WTC11 (cell line): ENCODE results near the gene NRG2. TPM values are rescaled to one million over a fixed set of nuclear protein-coding genes. Genes with fewer than 3 reads are reported as not detected.

ENCODE experiments used
- ATAC-seq: fragments of 200-7000 bp; cut with Tn5 transposase; 2 replicates; pipeline ENCODE4 v1.10.0; 2021; ENCODE audit warnings: mild to moderate bottlenecking, moderate library complexity
- CTCF ChIA-PET: fragments of 300-600 bp; sonication (Branson Sonifier 250); formaldehyde crosslinking; loops from one replicate; lab custom pipeline; 2021; ENCODE audit warnings: antibody characterized with exemption; lab: Charles Lee
- POLR2A ChIA-PET: fragments of 350-600 bp; sonication (Branson Sonifier 250); formaldehyde crosslinking; loops from one replicate; lab custom pipeline; 2021; ENCODE audit warnings: antibody characterized with exemption; lab: Charles Lee
- DNase-seq: peaks from one replicate; pipeline ENCODE4 v3.0.0; 2021; ENCODE audit warnings: low spot score
- H3K27ac Mint-ChIP-seq: 2 replicates; pipeline ENCODE4 v1.8.0; 2021; ENCODE audit warnings: mixed read lengths
- H3K27me3 Mint-ChIP-seq: 2 replicates; pipeline ENCODE4 v1.8.0; 2021; ENCODE audit warnings: low read depth, mild to moderate bottlenecking, moderate library complexity, mixed read lengths
- H3K36me3 Mint-ChIP-seq: 2 replicates; pipeline ENCODE4 v1.8.0; 2021; ENCODE audit warnings: mixed read lengths
- H3K4me1 Mint-ChIP-seq: 2 replicates; pipeline ENCODE4 v1.8.0; 2022; ENCODE audit warnings: mixed read lengths
- H3K4me3 Mint-ChIP-seq: 2 replicates; pipeline ENCODE4 v1.8.0; 2021; ENCODE audit warnings: mild to moderate bottlenecking, moderate library complexity, mixed read lengths
- H3K9me3 Mint-ChIP-seq: 2 replicates; pipeline ENCODE4 v1.8.0; 2021; ENCODE audit warnings: mixed read lengths
- CREM ChIP-seq: sonication (generic); formaldehyde crosslinking; IDR thresholded peaks from 2 replicates; pipeline ENCODE4 v1.8.1; 2022; ENCODE audit warnings: mild to moderate bottlenecking, missing genetic modification reagents, moderate library complexity
- ELF4 ChIP-seq: sonication (generic); formaldehyde crosslinking; IDR thresholded peaks from 2 replicates; pipeline ENCODE4 v1.8.1; 2022; ENCODE audit warnings: low read depth, mild to moderate bottlenecking, moderate library complexity, missing genetic modification reagents
- ETV6 ChIP-seq: sonication (generic); formaldehyde crosslinking; IDR thresholded peaks from 2 replicates; pipeline ENCODE4 v1.8.1; 2022; ENCODE audit warnings: mild to moderate bottlenecking, missing genetic modification reagents
- FOXP1 ChIP-seq: sonication (generic); formaldehyde crosslinking; IDR thresholded peaks from 2 replicates; pipeline ENCODE4 v1.8.0; 2022; ENCODE audit warnings: missing genetic modification reagents, mild to moderate bottlenecking, moderate library complexity, borderline replicate concordance
- GRHL2 ChIP-seq: fragments of 250-450 bp; sonication (Bioruptor Pico); IDR thresholded peaks from 2 replicates; pipeline ENCODE4 v1.8.0; 2022; ENCODE audit warnings: mild to moderate bottlenecking, moderate library complexity; ENCODE audit not compliant: insufficient replicate concordance, severe bottlenecking
- KAT7 ChIP-seq: sonication (generic); formaldehyde crosslinking; IDR thresholded peaks from 2 replicates; pipeline ENCODE4 v1.8.1; 2023; ENCODE audit warnings: missing genetic modification reagents, mild to moderate bottlenecking, borderline replicate concordance
- MXD4 ChIP-seq: fragments of 250-450 bp; sonication (Bioruptor Pico); IDR thresholded peaks from 2 replicates; pipeline ENCODE4 v1.8.0; 2021; ENCODE audit warnings: mild to moderate bottlenecking, moderate library complexity, borderline replicate concordance
- NFYB ChIP-seq: sonication (generic); formaldehyde crosslinking; conservative IDR thresholded peaks from 2 replicates; pipeline ENCODE4 v1.8.0; 2022; ENCODE audit warnings: low read depth, missing genetic modification reagents
- OVOL2 ChIP-seq: fragments of 250-450 bp; sonication (Bioruptor Pico); IDR thresholded peaks from 2 replicates; pipeline ENCODE4 v1.9.0; 2021; ENCODE audit warnings: mild to moderate bottlenecking, borderline replicate concordance
- PRRX2 ChIP-seq: fragments of 250-450 bp; sonication (Bioruptor Pico); IDR thresholded peaks from 2 replicates; pipeline ENCODE4 v1.8.0; 2021; ENCODE audit warnings: mild to moderate bottlenecking
- TEAD1 ChIP-seq: sonication (generic); formaldehyde crosslinking; IDR thresholded peaks from 2 replicates; pipeline ENCODE4 v1.8.0; 2022; ENCODE audit warnings: mild to moderate bottlenecking, missing genetic modification reagents
- ZNF219 ChIP-seq: sonication (generic); formaldehyde crosslinking; IDR thresholded peaks from 2 replicates; pipeline ENCODE4 v1.8.0; 2023; ENCODE audit warnings: missing genetic modification reagents, mild to moderate bottlenecking, borderline replicate concordance
- total RNA-seq: library from RNA; stranded (reverse); gene quantifications from 3 replicates; pipeline ENCODE4 v1.2.3, GENCODE V29; 2021
- TF ChIP-seq, protein P1 (sequence below): sonication (generic); formaldehyde crosslinking; IDR thresholded peaks from 2 replicates; pipeline ENCODE4 v1.8.0; 2023; ENCODE audit warnings: missing genetic modification reagents, mild to moderate bottlenecking, borderline replicate concordance
- TF ChIP-seq, protein P2 (sequence below): sonication (generic); formaldehyde crosslinking; IDR thresholded peaks from 2 replicates; pipeline ENCODE4 v1.8.1; 2023; ENCODE audit warnings: mild to moderate bottlenecking, missing genetic modification reagents, borderline replicate concordance
- TF ChIP-seq, protein P3 (sequence below): sonication (generic); formaldehyde crosslinking; IDR thresholded peaks from 2 replicates; pipeline ENCODE4 v1.8.1; 2022; ENCODE audit warnings: low read depth, missing genetic modification reagents, borderline replicate concordance
- TF ChIP-seq, protein P4 (sequence below): sonication (generic); formaldehyde crosslinking; IDR thresholded peaks from 2 replicates; pipeline ENCODE4 v1.8.1; 2023; ENCODE audit warnings: mild to moderate bottlenecking, missing genetic modification reagents, moderate library complexity
- TF ChIP-seq, protein P5 (sequence below): sonication (generic); formaldehyde crosslinking; IDR thresholded peaks from 2 replicates; pipeline ENCODE4 v1.8.1; 2023; ENCODE audit warnings: mild to moderate bottlenecking, moderate library complexity, missing genetic modification reagents
- TF ChIP-seq, protein P6 (sequence below): fragments of 250-450 bp; sonication (Bioruptor Pico); IDR thresholded peaks from 2 replicates; pipeline ENCODE4 v1.9.0; 2021; ENCODE audit warnings: moderate library complexity, mild to moderate bottlenecking, inconsistent platforms, borderline replicate concordance

The NRG2 gene
- total RNA-seq, 1 experiment from 2014 or later: 0.44 TPM

DNA sequence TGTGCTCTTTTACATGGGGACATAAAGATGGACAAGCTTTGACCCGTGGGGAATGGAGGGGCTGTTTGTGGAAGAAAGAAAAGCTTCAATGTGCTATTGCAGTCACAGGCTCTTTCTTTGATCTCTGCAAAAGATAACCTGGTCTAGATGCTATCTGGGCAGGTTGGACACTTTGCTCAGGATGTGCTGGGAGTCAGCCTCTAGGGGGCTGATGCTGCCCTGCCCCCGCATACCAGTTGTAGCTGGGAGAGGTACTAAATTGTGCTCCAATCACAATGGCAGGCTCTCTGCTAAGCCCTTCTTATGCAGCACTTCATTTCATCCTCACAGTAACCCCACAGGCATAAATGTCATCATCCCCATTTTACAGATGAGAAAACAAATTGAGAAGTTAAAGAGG is 180.3 kb downstream of the NRG2 start (continued):
- TF ChIP-seq, protein P1, sequence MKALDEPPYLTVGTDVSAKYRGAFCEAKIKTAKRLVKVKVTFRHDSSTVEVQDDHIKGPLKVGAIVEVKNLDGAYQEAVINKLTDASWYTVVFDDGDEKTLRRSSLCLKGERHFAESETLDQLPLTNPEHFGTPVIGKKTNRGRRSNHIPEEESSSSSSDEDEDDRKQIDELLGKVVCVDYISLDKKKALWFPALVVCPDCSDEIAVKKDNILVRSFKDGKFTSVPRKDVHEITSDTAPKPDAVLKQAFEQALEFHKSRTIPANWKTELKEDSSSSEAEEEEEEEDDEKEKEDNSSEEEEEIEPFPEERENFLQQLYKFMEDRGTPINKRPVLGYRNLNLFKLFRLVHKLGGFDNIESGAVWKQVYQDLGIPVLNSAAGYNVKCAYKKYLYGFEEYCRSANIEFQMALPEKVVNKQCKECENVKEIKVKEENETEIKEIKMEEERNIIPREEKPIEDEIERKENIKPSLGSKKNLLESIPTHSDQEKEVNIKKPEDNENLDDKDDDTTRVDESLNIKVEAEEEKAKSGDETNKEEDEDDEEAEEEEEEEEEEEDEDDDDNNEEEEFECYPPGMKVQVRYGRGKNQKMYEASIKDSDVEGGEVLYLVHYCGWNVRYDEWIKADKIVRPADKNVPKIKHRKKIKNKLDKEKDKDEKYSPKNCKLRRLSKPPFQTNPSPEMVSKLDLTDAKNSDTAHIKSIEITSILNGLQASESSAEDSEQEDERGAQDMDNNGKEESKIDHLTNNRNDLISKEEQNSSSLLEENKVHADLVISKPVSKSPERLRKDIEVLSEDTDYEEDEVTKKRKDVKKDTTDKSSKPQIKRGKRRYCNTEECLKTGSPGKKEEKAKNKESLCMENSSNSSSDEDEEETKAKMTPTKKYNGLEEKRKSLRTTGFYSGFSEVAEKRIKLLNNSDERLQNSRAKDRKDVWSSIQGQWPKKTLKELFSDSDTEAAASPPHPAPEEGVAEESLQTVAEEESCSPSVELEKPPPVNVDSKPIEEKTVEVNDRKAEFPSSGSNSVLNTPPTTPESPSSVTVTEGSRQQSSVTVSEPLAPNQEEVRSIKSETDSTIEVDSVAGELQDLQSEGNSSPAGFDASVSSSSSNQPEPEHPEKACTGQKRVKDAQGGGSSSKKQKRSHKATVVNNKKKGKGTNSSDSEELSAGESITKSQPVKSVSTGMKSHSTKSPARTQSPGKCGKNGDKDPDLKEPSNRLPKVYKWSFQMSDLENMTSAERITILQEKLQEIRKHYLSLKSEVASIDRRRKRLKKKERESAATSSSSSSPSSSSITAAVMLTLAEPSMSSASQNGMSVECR (CRISPR knock-in tag): no peak
- TF ChIP-seq ELF4 (CRISPR knock-in tag): no peak
- no peak for TF ChIP-seq OVOL2
- TF ChIP-seq, protein P2, sequence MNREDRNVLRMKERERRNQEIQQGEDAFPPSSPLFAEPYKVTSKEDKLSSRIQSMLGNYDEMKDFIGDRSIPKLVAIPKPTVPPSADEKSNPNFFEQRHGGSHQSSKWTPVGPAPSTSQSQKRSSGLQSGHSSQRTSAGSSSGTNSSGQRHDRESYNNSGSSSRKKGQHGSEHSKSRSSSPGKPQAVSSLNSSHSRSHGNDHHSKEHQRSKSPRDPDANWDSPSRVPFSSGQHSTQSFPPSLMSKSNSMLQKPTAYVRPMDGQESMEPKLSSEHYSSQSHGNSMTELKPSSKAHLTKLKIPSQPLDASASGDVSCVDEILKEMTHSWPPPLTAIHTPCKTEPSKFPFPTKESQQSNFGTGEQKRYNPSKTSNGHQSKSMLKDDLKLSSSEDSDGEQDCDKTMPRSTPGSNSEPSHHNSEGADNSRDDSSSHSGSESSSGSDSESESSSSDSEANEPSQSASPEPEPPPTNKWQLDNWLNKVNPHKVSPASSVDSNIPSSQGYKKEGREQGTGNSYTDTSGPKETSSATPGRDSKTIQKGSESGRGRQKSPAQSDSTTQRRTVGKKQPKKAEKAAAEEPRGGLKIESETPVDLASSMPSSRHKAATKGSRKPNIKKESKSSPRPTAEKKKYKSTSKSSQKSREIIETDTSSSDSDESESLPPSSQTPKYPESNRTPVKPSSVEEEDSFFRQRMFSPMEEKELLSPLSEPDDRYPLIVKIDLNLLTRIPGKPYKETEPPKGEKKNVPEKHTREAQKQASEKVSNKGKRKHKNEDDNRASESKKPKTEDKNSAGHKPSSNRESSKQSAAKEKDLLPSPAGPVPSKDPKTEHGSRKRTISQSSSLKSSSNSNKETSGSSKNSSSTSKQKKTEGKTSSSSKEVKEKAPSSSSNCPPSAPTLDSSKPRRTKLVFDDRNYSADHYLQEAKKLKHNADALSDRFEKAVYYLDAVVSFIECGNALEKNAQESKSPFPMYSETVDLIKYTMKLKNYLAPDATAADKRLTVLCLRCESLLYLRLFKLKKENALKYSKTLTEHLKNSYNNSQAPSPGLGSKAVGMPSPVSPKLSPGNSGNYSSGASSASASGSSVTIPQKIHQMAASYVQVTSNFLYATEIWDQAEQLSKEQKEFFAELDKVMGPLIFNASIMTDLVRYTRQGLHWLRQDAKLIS (CRISPR knock-in tag): no peak
- TF ChIP-seq, protein P3, sequence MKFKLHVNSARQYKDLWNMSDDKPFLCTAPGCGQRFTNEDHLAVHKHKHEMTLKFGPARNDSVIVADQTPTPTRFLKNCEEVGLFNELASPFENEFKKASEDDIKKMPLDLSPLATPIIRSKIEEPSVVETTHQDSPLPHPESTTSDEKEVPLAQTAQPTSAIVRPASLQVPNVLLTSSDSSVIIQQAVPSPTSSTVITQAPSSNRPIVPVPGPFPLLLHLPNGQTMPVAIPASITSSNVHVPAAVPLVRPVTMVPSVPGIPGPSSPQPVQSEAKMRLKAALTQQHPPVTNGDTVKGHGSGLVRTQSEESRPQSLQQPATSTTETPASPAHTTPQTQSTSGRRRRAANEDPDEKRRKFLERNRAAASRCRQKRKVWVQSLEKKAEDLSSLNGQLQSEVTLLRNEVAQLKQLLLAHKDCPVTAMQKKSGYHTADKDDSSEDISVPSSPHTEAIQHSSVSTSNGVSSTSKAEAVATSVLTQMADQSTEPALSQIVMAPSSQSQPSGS (CRISPR knock-in tag): no peak
- no peak for TF ChIP-seq PRRX2 (CRISPR knock-in tag)
- no peak for TF ChIP-seq MXD4 (CRISPR knock-in tag)
- no peak for TF ChIP-seq GRHL2 (CRISPR knock-in tag)
- TF ChIP-seq, all 79 proteins: peak for 0

DNA sequence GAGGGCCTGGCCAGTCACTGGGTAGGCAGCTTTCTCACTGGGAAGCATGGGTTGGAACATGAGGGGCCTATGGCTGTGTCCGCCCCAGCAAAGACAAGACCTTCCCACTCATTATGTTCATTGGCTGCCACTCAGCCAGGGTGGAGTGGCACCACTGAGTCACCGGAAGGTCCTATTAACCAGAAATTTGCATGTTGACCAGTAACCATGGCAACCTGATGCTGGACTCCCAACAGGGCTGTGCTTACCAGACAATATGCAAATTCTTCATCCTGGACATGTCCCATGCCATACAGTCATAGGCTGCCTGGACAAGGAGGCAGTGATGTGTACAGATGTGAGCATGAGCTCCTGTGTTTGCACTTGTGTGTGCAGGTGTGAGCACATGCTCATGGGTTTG is 180.8 kb downstream of the NRG2 start:
- peaks cover 12% of the 10 kb centered on the region for H3K4me1 Mint-ChIP-seq
- CTCF ChIA-PET: interaction anchor here (0.7 to 5.8 kb wide), 10 partner anchors 10 to 284 kb away, joined by 3 to 79 read pairs (median 8); no protein-coding TSS in a partner anchor
- no peaks in the 10 kb centered on the region for H3K9me3 Mint-ChIP-seq
- POLR2A ChIA-PET: interaction anchor here (1.8 kb wide), 1 partner anchor 106 kb away, joined by 4 read pairs; no protein-coding TSS in a partner anchor
- H3K4me3 Mint-ChIP-seq: no peak overlapping the region
- H3K36me3 Mint-ChIP-seq: no peaks in the 10 kb centered on the region
- peaks cover 6% of the 10 kb centered on the region for H3K27me3 Mint-ChIP-seq
- ATAC-seq (no peak), DNase-seq (no peak)
- TF ChIP-seq ZNF219: no peak
- no peak for TF ChIP-seq FOXP1 (CRISPR knock-in tag)
- H3K27ac Mint-ChIP-seq: no peak overlapping the region

DNA sequence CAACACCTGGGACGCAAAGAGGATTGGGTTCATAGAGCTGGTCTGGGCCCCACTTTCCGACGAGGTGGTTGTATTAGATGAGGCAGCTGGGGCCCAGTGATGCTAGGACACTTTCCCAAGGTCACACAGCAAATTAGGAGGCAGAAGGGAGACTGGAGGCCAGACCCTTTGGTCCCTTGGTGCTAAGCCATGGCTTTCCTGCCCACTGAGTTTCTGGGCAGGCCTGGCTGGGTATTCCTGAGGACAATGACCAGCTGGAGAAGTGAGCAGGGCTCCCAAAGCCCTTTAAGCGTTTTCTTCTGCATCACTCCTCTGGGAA is 181.3 kb downstream of the NRG2 start:
- ATAC-seq (no peak), DNase-seq (no peak)
- TF ChIP-seq KAT7 (CRISPR knock-in tag): no peak
- TF ChIP-seq, protein P4, sequence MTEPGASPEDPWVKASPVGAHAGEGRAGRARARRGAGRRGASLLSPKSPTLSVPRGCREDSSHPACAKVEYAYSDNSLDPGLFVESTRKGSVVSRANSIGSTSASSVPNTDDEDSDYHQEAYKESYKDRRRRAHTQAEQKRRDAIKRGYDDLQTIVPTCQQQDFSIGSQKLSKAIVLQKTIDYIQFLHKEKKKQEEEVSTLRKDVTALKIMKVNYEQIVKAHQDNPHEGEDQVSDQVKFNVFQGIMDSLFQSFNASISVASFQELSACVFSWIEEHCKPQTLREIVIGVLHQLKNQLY (CRISPR knock-in tag): no peak
- TF ChIP-seq, protein P5, sequence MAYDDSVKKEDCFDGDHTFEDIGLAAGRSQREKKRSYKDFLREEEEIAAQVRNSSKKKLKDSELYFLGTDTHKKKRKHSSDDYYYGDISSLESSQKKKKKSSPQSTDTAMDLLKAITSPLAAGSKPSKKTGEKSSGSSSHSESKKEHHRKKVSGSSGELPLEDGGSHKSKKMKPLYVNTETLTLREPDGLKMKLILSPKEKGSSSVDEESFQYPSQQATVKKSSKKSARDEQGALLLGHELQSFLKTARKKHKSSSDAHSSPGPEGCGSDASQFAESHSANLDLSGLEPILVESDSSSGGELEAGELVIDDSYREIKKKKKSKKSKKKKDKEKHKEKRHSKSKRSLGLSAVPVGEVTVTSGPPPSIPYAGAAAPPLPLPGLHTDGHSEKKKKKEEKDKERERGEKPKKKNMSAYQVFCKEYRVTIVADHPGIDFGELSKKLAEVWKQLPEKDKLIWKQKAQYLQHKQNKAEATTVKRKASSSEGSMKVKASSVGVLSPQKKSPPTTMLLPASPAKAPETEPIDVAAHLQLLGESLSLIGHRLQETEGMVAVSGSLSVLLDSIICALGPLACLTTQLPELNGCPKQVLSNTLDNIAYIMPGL: no peak
- TF ChIP-seq, protein P6, sequence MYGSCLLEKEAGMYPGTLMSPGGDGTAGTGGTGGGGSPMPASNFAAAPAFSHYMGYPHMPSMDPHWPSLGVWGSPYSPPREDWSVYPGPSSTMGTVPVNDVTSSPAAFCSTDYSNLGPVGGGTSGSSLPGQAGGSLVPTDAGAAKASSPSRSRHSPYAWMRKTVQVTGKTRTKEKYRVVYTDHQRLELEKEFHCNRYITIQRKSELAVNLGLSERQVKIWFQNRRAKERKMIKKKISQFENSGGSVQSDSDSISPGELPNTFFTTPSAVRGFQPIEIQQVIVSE (CRISPR knock-in tag): no peak
- TF ChIP-seq ETV6 (CRISPR knock-in tag): no peak
- no peak for TF ChIP-seq CREM (CRISPR knock-in tag)
- TF ChIP-seq TEAD1 (CRISPR knock-in tag): no peak
- no peak for TF ChIP-seq NFYB
- no peaks in the 10 kb centered on the region for H3K9me3 Mint-ChIP-seq
- peaks cover 12% of the 10 kb centered on the region for H3K4me1 Mint-ChIP-seq
- H3K27ac Mint-ChIP-seq: no peak overlapping the region
- no peaks in the 10 kb centered on the region for H3K36me3 Mint-ChIP-seq
- no peak overlapping the region for H3K4me3 Mint-ChIP-seq
- H3K27me3 Mint-ChIP-seq: peaks cover 6% of the 10 kb centered on the region
- ChIA-PET CTCF (interaction anchor here (1.3 to 5.8 kb wide), 7 partner anchors 10 to 107 kb away, joined by 3 to 79 read pairs (median 13); no protein-coding TSS in a partner anchor), POLR2A (interaction anchor here (1.8 kb wide), 1 partner anchor 107 kb away, joined by 4 read pairs; no protein-coding TSS in a partner anchor)
